ENCODE results near the gene CNNM2.

DNA sequence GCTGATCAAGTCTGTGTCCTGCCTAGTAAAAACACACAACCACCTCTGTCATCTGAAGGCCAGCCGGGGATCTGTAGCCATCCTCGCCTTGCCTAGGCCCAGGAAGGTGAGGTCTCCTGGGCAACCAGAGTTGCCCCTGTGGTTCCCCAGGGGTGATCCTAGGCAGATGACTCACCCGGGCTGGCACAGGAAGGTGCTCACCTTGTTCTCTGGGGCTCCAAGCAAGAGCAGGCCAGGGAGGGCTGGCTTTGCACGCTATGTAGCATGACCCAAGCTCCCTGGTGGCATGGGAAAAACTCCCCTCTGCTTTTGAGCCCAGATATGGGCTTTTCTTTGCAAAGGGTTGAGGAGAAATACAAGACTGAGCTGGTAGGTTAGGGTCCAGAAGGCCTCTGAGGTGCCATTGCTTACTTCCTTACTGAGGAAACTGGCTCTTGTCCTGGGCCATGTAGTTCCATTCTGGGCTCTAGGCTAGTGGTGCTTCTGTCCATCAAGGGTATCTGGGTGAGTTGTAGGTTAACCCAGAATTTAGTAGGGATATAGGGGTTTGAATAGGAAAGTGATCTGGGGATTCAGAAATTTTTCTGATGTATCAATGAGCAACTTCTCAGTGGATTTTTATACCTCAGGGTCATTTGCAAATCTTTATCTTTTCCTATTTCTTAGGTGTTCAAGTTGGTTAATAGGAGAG is 162.9 kb downstream of the CNNM2 start:
- no peak for TF ChIP-seq CTCF (conservative IDR thresholded peaks at IDR 0.05 in 1 of 2, IDR thresholded peaks at IDR 0.05 in 1 of 2; ENCODE audit: extremely low read depth in 1 of 2, insufficient read depth in 1 of 2, low read depth in 1 of 2, low read length in 2 of 2)
- no peak for TF ChIP-seq EZH2 (IDR thresholded peaks at IDR 0.05; ENCODE audit: borderline replicate concordance, low read length)
